ENCODE data around the gene TMC6.

Gene TMC6

DNA sequence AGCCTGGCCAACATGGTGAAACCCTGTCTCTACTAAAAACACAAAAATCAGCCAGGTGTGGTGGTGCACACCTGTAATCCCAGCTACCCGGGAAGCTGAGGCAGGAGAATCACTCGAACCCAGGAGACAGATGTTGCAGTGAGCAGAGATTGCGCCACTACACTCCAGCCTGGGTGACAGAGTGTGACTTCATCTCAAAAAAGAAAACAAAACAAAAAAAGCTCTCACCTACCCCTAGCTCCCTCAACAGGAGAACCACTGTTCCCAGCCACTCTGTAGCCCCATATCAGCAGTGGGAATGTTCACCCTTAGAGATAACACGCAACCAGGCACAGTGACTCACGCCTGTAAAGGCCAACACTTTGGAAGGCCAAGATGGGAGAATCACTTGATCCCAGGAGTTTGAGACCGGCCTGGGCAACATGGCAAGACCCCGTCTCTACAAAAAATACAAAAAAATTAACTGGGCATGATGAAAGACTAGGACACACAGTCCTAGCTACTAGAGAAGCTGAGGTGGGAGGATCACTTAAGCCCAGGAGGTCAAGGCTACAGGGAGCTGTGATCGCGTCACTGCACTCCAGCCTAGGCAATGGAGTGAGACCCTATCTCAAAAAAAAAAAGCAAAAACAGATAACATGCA lies 7.4 kb upstream of the TMC6 start:
- no peak for DNase-seq (ENCODE audit: low read depth in 2 of 2)

DNA sequence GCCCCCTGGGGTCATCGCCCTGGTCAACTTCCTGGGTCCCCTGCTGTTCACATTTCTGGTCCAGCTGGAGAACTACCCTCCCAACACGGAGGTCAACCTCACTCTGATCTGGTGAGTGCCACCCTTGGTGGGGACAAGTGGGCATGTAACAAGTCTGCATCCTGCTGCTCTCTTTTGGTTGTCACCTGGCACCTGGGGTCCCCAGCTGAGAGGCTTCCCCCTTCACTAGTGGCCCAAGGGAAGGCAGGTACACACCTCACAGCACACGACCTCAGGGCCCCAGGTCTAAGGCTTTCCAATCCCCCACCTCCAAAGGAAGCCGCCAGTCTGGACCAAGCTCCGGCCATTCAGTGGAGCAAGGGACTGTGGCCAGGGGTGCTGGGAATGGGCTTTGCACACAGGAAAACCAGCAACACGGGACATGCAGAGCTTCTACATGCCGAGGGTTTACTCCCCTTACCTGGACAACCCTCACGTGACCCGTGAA lies 6.4 kb upstream of the TMC6 start:
- DNase-seq (ENCODE audit: low read depth in 2 of 2) = no peak

DNA sequence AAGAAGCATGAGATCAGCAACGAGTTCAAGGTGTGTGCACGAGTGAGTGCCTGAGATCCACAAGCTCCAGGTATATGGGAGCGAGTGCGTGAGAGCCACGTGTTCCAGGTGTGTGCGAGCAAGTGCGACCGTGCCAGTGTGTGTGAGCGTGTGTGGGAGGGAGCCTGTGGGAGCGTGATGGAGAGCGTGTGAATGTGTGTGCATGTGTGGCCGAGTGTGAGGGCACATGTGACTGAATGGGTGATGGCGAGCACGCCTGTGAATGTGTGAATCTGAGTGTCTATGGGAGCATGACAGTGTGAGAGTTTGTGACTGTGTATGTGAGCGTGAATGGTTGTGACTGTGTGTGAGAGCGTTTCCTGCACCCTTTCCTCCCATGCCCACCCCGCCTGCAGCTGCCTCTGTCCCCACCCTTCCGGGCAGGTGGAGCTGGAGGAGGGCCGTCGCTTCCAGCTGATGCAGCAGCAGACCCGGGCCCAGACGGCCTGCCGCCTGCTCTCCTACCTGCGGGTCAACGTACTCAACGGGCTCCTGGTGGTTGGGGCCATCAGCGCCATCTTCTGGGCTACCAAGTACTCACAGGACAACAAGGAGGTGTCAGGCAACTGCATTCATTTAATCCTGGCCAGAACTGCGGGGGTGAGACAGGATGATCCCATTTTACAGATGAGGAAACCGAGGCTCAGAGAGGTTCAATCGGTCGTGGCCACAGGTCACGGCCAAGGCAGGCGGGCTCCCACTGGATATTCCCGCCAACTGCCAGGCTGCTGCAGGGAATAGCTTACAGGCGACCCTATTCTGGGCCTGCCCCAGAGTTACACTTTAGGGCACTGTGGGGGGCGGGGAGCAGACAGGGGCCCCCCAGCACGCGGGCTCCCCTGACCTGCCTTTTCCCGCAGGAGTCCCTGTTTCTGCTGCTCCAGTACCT lies 5.7 kb upstream of the TMC6 start:
- peak in 1 of 2 donors; percentile 60 for DNase-seq (ENCODE audit: low read depth in 2 of 2)

DNA sequence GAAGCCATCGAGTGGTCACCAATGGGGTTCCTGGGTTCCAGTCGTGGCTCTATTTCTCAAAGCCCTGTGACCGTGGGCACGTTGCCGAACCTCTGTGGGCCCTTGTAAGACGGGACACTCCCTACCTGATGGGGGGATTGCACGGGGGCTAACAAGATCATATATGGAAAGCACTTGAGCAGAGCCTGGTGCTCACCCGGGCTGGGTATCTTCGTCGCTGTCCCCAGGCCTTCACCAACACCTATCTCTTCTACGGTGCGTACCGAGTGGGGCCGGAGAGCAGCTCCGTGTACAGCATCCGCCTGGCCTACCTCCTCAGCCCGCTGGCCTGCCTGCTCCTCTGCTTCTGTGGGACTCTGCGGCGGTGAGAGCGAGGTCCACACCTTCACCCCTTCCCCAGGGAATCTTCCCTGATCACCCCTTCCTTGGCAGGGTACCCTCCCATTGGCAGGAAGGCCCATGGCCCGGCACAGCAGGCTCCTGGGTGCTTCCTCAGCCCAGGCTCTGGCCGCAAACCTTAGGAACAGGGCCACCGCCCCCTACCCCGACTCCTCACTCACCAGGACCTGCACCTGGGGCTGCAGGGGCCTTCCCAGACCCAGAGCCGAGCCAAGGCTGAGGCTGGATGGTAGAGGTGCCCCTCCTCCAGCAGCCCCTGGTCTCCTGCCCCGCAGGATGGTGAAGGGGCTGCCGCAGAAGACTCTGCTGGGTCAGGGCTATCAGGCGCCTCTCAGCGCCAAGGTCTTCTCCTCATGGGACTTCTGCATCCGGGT lies 4.8 kb upstream of the TMC6 start:
- no peak for DNase-seq (ENCODE audit: low read depth in 2 of 2)

DNA sequence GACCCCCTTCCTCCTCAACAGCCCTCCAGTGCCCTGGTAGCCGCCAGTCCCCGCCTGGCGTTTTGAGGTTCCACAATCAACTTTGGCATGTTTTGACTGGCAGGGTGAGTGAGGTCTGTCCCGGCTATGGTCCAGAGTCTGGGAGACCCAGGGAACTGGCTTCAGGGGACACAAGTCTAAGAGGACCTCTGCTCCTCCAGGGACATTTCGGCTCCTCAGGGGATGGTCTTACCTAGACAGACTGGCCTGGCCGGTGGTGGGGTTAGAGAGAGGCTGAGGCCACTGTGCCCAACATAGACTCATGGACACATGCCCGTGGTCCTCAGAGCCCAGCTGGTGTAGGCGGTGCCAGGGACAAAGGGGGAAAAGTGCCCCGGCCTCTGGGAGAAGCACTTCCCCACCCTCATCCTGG lies 4.2 kb upstream of the TMC6 start:
- no peak for DNase-seq (ENCODE audit: low read depth in 2 of 2)

DNA sequence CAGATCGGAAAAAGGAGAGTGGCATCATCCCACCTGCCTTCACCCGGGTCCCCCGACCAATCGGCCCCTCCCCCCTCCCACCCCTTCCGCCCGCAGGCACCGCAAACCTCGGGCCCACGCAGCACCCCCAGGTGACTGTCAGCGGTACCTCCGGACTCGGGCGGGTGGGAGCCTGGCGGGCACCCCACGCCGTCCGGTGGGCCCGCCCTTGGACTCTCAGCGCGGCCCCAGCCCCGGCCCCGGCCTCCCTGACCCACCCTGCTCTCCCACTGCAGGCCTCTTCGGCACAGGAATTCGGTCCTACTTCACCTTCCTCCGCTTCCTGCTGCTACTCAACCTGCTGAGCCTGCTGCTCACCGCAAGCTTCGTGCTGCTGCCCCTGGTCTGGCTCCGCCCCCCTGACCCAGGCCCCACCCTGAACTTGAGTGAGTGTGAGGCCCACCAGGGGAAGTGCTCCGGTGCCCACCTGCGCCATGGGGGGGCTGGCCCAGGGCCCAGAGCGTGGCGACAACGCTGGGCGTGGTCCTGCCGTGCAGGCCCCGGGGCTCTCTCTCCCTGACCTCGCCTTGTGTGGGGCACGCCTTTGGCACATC lies 3.6 kb upstream of the TMC6 start:
- DNase-seq (ENCODE audit: low read depth in 2 of 2) = no peak

DNA sequence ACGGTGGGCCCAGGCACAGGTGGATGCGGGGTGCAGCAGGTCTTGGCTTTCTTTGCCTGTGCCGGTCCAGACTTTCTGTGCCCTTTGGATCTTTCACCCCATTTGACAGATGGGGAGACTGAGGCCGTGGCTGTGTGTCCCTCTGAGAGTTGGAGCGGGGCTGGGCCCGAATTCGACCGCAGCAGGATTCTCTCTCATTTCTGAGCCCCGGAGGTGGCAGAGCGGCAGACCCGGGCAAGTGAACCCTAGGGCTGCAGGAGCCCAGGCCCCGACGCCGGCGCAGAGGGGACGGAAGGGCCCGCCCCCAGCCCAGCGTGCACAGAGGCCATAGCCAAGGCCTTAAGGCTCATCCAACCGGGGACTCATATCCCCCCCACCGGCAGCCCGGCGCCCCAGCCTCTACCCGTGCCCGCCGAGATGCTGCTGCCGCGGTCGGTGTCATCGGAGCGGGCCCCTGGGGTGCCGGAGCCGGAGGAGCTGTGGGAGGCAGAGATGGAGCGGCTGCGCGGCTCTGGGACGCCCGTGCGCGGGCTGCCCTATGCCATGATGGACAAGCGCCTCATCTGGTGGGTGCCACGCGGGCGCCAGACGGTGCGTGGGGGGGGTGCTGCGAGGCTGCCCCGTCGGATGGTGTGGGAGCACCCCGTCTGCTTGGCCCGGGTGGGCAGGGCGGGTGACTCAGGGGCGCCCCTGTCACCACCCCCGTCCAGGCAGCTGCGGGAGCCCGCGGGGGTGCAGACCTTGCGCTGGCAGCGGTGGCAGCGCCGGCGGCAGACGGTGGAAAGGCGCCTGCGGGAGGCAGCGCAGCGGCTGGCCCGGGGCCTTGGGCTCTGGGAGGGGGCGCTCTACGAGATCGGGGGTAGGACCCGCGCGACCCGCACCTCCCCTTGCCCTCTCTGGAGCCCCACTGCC lies 2.9 kb upstream of the TMC6 start:
- DNase-seq (ENCODE audit: low read depth in 2 of 2) = no peak

DNA sequence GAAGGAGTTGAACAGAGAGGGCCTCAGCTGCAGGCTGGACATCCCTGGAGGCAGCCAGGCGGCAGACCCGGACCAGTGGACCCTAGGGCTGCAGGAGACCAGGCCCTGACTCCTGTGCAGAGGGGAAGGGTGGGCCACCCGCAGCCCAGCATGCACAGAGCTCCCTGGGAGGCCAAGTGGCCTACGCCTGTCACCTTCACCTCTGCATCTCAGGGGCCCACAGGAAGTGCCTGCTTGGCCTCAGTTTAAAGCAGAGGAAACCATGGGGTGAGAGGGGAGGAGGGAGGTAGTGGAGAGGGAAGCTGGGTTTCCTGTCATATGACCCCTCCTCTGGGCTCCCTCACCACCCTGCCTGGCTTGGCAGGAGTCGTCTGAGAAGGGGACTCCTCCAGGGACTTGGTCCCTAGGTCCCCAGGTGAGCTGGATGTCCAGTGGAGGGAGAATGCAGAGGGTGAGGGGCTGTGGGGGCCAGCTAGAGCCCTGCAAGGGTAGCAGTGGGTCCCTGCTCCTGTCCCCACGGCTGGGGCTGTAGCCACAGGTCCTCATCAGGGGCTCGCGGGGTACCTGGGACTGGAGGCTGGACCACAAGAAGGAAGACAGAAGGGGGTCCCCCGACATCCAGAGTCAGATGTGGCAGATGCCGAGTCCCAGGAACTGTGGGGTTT lies 2.0 kb upstream of the TMC6 start, which contains the start of gene TMC8:
Gene TMC8 (plus strand): TSS at position 335 of the 665 bp plus-strand sequence. CDS start 818 bp downstream, outside the sequence.
- no peak for DNase-seq (ENCODE audit: low read depth in 2 of 2)

DNA sequence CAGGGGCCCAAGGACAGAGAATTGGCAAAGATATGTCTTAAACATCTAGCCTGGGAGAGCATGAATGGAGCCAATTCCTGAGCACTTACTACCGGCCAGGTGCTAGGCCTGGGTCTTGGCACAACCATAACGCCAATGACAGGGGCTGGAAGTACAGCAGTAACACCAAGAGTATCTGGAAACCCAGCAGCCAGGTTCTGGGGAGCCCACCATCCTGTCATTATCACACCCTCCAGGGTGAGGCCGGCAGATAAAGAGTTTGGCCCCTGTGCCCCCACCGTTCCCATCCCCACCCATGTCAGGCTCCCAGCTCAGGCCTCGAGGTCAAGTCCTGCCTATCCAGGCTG lies 1.5 kb upstream of the TMC6 start:
- no peak for DNase-seq (ENCODE audit: low read depth in 2 of 2)

DNA sequence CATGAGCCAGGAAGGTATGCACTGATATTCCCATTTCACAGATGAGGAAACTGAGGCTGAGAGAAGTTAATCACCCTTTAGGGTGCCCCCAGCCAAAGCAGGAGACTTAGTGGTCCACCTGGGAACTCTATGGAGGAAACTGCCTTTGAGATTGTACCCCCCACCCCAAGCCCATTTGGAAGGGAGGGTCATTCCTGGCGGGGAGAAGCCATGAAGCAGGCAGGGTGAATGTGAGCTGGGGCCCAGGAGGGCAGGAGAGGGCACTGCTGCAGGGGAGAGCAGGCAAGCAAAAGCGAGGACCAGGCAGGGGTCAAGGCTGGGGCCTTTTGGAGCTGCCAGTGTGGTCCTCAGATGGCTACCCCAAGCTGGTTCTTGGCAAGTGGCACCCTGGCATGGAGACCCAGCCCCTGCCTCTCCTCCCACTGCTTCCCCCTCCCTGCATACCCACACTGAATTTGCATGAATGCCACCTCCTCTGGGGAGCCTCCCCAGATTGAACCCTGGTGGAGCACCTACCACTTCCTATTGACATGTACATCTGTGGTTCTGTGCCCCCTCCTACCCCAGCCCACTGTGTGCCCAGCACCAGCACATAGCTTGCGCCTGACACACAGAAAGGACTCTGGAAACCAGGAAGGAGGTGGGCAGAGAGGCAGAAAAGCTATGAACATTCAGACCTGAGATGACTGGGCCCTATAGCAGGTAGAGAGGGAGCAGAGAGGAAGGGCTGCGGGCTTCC lies 965 bp upstream of the TMC6 start:
- no peak for DNase-seq (ENCODE audit: low read depth in 2 of 2)

DNA sequence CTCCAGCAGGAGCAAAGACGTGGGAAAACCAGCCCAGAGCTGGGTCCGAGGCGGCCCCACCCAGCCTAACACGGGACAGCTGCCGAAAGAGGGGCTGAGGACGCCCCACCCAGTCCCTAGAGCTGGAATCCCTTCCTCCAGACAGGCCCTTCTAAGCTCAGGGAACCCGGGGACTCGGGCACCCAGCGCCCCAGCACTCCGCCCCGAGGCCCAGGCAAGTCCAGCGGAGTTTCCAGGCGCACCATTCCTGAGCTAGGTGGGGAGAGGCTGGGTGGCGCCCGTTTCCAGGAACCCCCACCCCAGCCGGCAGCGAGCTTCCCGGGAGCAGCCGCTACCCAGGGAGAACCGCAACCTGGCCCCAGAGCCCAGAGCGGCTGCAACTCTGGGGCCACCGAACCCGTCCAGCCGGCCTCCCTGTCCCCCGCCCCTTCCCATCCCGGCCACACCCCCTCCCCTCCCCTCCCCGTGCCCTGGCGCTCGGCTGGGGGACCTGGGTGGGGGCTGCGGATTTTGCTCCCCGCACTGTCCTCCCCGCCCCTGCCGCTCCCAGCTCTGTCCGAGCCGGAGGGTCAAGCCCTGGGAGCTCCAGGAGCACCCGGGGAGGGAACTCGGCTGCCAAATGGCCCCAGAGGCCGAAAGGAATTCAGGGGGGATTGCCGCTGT lies 536 bp downstream of the TMC6 start:
- no peak for DNase-seq (ENCODE audit: low read depth in 2 of 2)

DNA sequence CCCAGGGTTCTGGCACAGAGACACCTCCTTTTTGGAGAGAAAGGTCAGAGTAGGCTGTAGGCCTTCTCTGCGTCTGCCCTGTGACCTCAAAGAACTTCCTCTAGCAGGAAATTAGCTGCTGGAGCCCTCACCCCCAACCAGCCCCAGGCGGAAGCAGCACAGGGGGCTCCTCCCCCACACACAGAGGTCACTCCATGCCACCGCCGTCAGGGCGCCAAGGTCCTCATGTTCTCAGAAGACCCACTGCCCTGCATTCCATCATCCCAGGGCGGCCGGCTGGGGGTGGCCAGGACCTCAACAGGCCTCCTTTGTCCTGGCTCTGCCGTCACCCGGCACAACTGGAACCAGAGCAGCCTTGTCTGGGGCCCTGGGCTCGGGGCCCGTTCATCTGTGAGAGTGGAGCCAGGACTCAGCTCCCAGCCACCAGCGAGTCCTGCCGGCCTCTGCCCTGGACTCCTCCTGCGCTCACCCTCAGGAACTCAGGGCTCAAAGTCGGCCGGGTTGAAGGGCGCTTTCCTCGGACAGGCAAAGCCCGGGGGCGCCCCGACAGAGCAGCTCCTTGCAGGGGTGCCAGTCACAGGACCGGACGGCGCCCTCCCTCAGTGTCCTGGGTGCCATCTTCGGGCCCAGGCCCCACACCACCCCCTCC lies 1.2 kb downstream of the TMC6 start:
- no peak for DNase-seq (ENCODE audit: low read depth in 2 of 2)

DNA sequence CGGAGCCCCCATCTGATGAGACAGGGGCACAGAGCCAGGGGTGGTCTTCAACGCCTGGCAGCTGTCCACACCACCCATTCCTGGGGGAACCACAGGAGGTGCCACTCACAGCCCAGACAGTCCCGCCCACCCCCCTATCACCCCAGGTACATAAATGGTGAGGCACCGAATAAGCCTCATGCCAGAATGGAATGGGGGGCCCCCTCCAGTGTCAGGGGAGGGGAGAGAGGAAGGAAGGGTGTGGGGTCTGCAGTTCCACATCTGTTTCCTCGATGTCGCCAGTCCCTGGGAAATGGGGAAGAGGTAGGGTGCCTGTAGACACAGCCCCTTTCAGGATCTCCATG lies 1.7 kb downstream of the TMC6 start:
- no peak for DNase-seq (ENCODE audit: low read depth in 2 of 2)

DNA sequence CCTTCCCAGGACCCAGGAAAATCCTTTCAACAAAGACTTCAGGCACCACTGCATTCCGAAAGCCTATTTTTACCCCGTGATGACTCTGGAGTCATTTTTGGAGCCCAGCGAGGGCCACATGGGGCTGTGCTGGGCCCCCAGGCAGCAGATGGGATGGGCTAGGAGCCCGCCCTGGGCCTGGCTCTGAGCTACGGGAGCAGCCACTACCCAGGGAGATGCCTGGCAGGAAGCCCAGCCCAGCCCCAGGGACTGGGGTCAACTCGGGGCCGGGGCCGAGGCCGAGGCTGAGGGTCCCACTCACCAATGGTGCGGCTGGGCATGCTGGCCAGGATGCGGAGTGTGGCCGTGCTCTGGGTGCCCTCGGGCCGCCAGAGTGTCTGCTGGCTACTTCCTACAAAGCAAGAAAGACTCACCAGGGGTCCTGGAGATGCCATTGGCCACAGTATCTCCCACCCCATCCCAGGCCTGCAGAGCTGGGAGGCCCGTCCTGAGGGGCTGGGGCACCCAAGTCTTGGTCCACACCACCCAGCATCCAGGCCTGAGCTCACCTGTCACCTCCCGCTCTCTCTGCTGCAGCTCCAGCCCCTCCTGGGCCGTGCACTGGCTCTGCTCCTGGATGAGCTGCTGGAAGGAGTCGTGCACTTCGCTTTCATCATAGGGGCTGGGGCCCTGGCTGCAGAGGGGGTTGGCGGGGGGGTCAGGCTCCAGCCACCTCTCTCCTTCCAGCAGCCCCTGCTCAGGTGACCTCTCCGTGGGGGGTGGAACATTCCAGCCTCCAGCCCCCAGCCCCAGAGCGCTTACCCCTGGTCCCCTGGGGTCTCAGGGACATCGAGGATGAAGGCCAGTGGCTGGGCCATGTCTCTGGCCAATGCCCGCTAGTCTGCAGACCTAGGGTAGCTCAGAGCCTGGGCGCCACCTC lies 2.3 kb downstream of the TMC6 start:
- no peak for DNase-seq (ENCODE audit: low read depth in 2 of 2)

DNA sequence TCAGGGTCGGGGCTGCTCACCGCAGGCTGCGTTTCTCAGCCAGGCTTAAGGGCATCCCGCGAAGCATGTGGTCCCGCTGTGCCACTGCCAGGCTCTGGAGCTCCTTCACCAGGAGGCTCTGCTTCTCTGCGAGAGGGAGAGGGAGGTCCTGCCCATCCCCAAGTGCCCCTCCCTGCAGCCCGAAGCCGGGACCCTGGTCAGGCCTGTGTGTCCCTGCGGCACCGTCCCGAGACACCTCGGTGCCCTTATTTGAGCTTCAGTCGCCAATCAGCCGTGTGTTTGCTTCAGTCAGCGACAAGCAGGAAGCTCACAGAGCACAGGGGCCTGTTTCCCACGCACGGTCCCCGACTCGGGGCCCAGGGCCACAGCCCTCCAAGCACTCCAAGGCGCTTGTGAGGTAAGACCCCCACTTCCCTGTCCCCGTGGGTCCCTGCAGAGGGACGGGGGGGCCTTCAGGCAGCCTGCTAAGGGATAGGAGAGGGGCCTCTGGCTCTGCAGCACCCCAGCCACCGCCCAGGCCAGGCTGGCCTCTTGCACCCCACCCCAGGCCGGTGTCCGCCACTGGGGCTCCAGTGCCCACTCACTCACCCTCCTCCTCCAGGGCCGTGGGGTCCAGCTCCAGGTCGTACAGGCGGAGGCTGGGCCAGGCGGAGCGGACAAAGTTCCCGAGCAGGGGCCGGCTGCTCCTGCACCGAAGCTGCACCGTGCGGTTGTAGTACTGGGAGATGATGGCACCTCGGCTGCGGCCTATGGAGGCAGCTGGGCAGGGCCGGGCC lies 3.2 kb downstream of the TMC6 start:
- DNase-seq (ENCODE audit: low read depth in 2 of 2) = no peak

DNA sequence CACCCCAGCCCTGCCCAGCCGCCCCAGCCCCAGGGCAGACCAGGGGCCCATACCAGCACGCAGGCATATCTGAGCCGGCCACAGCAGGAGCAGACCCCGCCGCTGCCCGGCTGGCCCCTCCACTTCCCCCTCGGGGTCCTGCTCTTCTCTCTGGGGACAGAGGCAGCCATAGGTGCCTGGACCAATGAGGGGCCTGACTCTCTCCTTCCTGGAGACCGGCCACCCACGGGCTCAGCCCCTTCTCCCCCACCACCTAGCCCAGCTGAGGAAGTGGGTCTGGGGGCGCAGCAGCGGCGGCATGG lies 3.8 kb downstream of the TMC6 start:
- DNase-seq (ENCODE audit: low read depth in 2 of 2) = no peak
